ENCODE measurements around the gene IL9. TPM values are rescaled to one million over a fixed set of nuclear protein-coding genes. Genes with fewer than 3 reads are reported as not detected.

IL9 gene
- total RNA-seq, 1 donor from 2014 or later = not detected

DNA sequence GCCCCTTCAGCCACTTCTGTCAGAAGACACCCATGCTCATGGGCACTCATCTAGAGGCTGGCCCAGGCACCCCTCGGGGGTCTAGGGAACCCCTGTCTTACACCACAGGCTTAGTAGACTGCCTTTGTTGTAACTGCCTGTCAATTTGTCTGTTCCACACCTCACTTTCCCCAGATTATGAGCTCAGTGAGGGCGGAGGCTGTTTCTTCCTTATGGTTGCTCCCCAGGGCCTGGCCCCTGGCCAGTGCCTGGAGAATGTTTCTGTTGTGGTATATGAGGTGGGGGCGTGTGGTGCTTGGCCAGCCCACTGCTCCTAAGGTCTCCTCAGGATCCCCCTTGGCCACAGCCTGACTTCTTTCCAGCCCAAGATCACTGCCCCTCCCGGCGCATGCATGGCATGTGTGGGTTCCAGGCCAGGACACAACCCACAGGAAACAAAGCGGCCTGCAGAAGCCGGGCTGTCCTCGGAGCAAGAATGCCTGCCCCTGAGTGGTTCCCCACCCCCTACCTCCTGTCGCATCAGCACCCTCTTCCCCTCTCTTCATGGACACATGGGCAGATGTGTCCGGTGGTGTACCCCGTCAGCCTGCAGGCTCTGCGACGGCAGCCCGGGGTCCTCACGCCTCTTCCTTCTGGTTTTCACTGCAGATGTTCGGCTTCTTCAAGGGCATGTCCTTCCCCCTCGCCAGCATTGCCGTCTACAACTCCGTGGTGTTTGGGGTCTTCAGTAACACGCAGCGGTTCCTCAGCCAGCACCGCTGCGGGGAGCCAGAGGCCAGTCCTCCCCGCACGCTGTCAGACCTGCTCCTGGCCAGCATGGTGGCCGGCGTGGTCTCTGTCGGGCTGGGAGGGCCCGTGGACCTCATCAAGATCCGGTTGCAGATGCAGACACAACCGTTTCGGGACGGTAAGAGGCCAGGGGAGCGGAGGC, 43.5 kb downstream of the IL9 start:
- H4K20me1 ChIP-seq (ENCODE audit: low read depth) = no peaks in the 10 kb centered on the region
- H3K36me3 ChIP-seq = no peaks in the 10 kb centered on the region
- no peaks in the 10 kb centered on the region for H3K27me3 ChIP-seq
- no peak overlapping the region for H3K9ac ChIP-seq
- Mint-ChIP-seq H3K36me3 (no peaks in the 10 kb centered on the region), H3K9me3 (peaks cover 9% of the 10 kb centered on the region), H3K4me3 (no peak overlapping the region), H3K27ac (no peak overlapping the region), H3K4me1 (no peaks in the 10 kb centered on the region), H3K27me3 (ENCODE audit: insufficient read depth, low read depth) (peaks cover 3% of the 10 kb centered on the region)
- no peaks in the 10 kb centered on the region for H3F3A ChIP-seq (ENCODE audit: low read depth)
- H3K4me3 ChIP-seq = no peak overlapping the region
- no peaks in the 10 kb centered on the region for H3K9me3 ChIP-seq (ENCODE audit: low read depth)
- TF ChIP-seq EZH2 (IDR thresholded peaks at IDR 0.05) (no peak), EZH2phosphoT487 (IDR thresholded peaks at IDR 0.05) (no peak), CTCF (IDR thresholded peaks at IDR 0.05) (no peak)
- no peak overlapping the region for H2AFZ ChIP-seq (replicated peaks)
- no peak overlapping the region for H3K27ac ChIP-seq
- no peak overlapping the region for H3K4me2 ChIP-seq
- DNase-seq (ENCODE audit: low spot score) = no peak
- H3K4me1 ChIP-seq = no peaks in the 10 kb centered on the region
- no peaks in the 10 kb centered on the region for H3K79me2 ChIP-seq (ENCODE audit: low read depth)

GRCh38 chr5:135851186-135851914, 44.3 kb downstream of the IL9 start:
- Mint-ChIP-seq H3K9me3 (peaks cover 9% of the 10 kb centered on the region), H3K4me3 (no peak overlapping the region), H3K36me3 (no peaks in the 10 kb centered on the region), H3K27me3 (ENCODE audit: insufficient read depth, low read depth) (peaks cover 3% of the 10 kb centered on the region), H3K27ac (no peak overlapping the region), H3K4me1 (no peaks in the 10 kb centered on the region)
- H3K4me3 ChIP-seq = no peak overlapping the region
- no peaks in the 10 kb centered on the region for H3K9me3 ChIP-seq (ENCODE audit: low read depth)
- H3K9ac ChIP-seq = no peak overlapping the region
- TF ChIP-seq CTCF (IDR thresholded peaks at IDR 0.05) = no peak
- TF ChIP-seq EZH2phosphoT487 (IDR thresholded peaks at IDR 0.05) = no peak
- no peak for TF ChIP-seq EZH2 (IDR thresholded peaks at IDR 0.05)
- no peaks in the 10 kb centered on the region for H3F3A ChIP-seq (ENCODE audit: low read depth)
- H3K4me2 ChIP-seq = no peak overlapping the region
- H3K4me1 ChIP-seq = no peaks in the 10 kb centered on the region
- H4K20me1 ChIP-seq (ENCODE audit: low read depth) = no peaks in the 10 kb centered on the region
- H3K36me3 ChIP-seq = no peaks in the 10 kb centered on the region
- no peak overlapping the region for H3K27ac ChIP-seq
- no peak overlapping the region for H2AFZ ChIP-seq (replicated peaks)
- no peaks in the 10 kb centered on the region for H3K79me2 ChIP-seq (ENCODE audit: low read depth)
- H3K27me3 ChIP-seq = no peaks in the 10 kb centered on the region
- DNase-seq (ENCODE audit: low spot score) = no peak

- Mint-ChIP-seq H3K27ac (no peak overlapping the region), H3K4me1 (no peaks in the 10 kb centered on the region), H3K27me3 (ENCODE audit: insufficient read depth, low read depth) (peaks cover 3% of the 10 kb centered on the region), H3K36me3 (no peaks in the 10 kb centered on the region), H3K4me3 (no peak overlapping the region), H3K9me3 (peaks cover 9% of the 10 kb centered on the region)
- no peaks in the 10 kb centered on the region for H3K9me3 ChIP-seq (ENCODE audit: low read depth)
- no peak for TF ChIP-seq EZH2 (IDR thresholded peaks at IDR 0.05)
- TF ChIP-seq CTCF (IDR thresholded peaks at IDR 0.05) = no peak
- TF ChIP-seq EZH2phosphoT487 (IDR thresholded peaks at IDR 0.05) = no peak
- no peaks in the 10 kb centered on the region for H3K36me3 ChIP-seq
- no peaks in the 10 kb centered on the region for H3K4me1 ChIP-seq
- no peaks in the 10 kb centered on the region for H3K27me3 ChIP-seq
- H3K9ac ChIP-seq = no peak overlapping the region
- no peaks in the 10 kb centered on the region for H3K79me2 ChIP-seq (ENCODE audit: low read depth)
- H2AFZ ChIP-seq (replicated peaks) = no peak overlapping the region
- H3K27ac ChIP-seq = no peak overlapping the region
- no peak overlapping the region for H3K4me2 ChIP-seq
- no peak overlapping the region for H3K4me3 ChIP-seq
- H3F3A ChIP-seq (ENCODE audit: low read depth) = no peaks in the 10 kb centered on the region
- DNase-seq (ENCODE audit: low spot score) = no peak
- H4K20me1 ChIP-seq (ENCODE audit: low read depth) = no peaks in the 10 kb centered on the region
Observed at GRCh38 chr5:135850671-135851070, 45.0 kb downstream of the IL9 start.

Data from neural progenitor cell (in vitro differentiated cells).